Liver (tissue), 9 donors: ENCODE measurements around the gene CHAT. TPM values are rescaled to one million over a fixed set of nuclear protein-coding genes. Genes with fewer than 3 reads are reported as not detected.

Experiments used
- DNase-seq: peaks from one replicate; pipeline ENCODE4 v3.0.0-alpha.2; 2017; ENCODE audit warnings: low spot score
- H3K27ac ChIP-seq, 2 donors: one replicate each; pipeline ENCODE4 v1.7.0; 2013; ENCODE audit warnings: inconsistent platforms in 2 of 2, low read length in 2 of 2, control low read depth in 1 of 2, low read depth in 1 of 2, mild to moderate bottlenecking in 1 of 2
- H3K27me3 ChIP-seq, 4 donors: one replicate each; pipeline versions ENCODE4 v1.6.1 to v1.7.0; 2013; ENCODE audit warnings: low read length in 3 of 4, inconsistent platforms in 1 of 4, mild to moderate bottlenecking in 1 of 4, moderate library complexity in 1 of 4; ENCODE audit not compliant: control insufficient read depth in 4 of 4, insufficient read depth in 4 of 4
- H3K36me3 ChIP-seq, 4 donors: one replicate each; pipeline versions ENCODE4 v1.6.1 to v1.7.0; 2013; ENCODE audit warnings: low read length in 3 of 4, mild to moderate bottlenecking in 3 of 4, low read depth in 1 of 4, moderate library complexity in 1 of 4; ENCODE audit not compliant: control insufficient read depth in 4 of 4, insufficient read depth in 3 of 4
- H3K4me1 ChIP-seq, 4 donors: one replicate each; pipeline versions ENCODE4 v1.6.1 to v1.7.0; 2013; ENCODE audit warnings: low read length in 3 of 4, mild to moderate bottlenecking in 3 of 4, moderate library complexity in 1 of 4; ENCODE audit not compliant: control insufficient read depth in 4 of 4, insufficient read depth in 4 of 4
- H3K4me3 ChIP-seq, 3 donors: one replicate each; pipeline versions ENCODE4 v1.6.1 to v1.7.0; 2013; ENCODE audit warnings: low read length in 3 of 3, control low read depth in 1 of 3, low read depth in 1 of 3, mild to moderate bottlenecking in 1 of 3
- H3K9ac ChIP-seq, 2 donors: one replicate each; pipeline ENCODE4 v1.7.0; 2013; ENCODE audit warnings: low read length in 2 of 2, mild to moderate bottlenecking in 2 of 2, moderate library complexity in 2 of 2, control low read depth in 1 of 2, low read depth in 1 of 2
- H3K9me3 ChIP-seq, 4 donors: one replicate each; pipeline versions ENCODE4 v1.6.1 to v1.7.0; 2013; ENCODE audit warnings: low read length in 3 of 4; ENCODE audit not compliant: control insufficient read depth in 4 of 4
- ATF3 ChIP-seq: IDR thresholded peaks from 2 replicates; pipeline ENCODE4 v1.6.1; 2016; ENCODE audit warnings: antibody characterized with exemption
- CTCF ChIP-seq: fragments of 150-350 bp; IDR thresholded peaks from 2 replicates; pipeline ENCODE4 v1.5.1; 2017; ENCODE audit warnings: improper control_type of control experiment, low read depth, low read length; ENCODE audit not compliant: missing input control
- EGR1 ChIP-seq, 2 donors: IDR thresholded peaks; 2 replicates each; pipeline ENCODE4 v1.6.1; 2016 to 2018; ENCODE audit warnings: antibody characterized with exemption in 2 of 2, low read depth in 2 of 2
- FOXA1 ChIP-seq: IDR thresholded peaks from 2 replicates; pipeline ENCODE4 v1.6.1; 2016; ENCODE audit warnings: antibody characterized with exemption
- GABPA ChIP-seq, 2 donors: IDR thresholded peaks in 1 of 2; conservative IDR thresholded peaks in 1 of 2; 2 replicates each; pipeline ENCODE4 v1.6.1; 2016; ENCODE audit warnings: antibody characterized with exemption in 2 of 2, mild to moderate bottlenecking in 1 of 2, moderate library complexity in 1 of 2
- HNF4A ChIP-seq, 2 donors: conservative IDR thresholded peaks; 2 replicates each; pipeline ENCODE4 v1.6.1; 2016; ENCODE audit warnings: antibody characterized with exemption in 2 of 2, mild to moderate bottlenecking in 2 of 2
- HNF4G ChIP-seq: IDR thresholded peaks from 2 replicates; pipeline ENCODE4 v1.6.1; 2016; ENCODE audit warnings: antibody characterized with exemption
- JUND ChIP-seq, 2 donors: IDR thresholded peaks; 2 replicates each; pipeline ENCODE4 v1.6.1; 2016; ENCODE audit warnings: antibody characterized with exemption in 2 of 2
- MAX ChIP-seq: IDR thresholded peaks from 2 replicates; pipeline ENCODE4 v1.6.1; 2016; ENCODE audit warnings: antibody characterized with exemption
- NR2F2 ChIP-seq: IDR thresholded peaks from 2 replicates; pipeline ENCODE4 v1.6.1; 2016; ENCODE audit warnings: antibody characterized with exemption
- REST ChIP-seq: IDR thresholded peaks from 2 replicates; pipeline ENCODE4 v1.6.1; 2016; ENCODE audit warnings: antibody characterized with exemption, mild to moderate bottlenecking
- RXRA ChIP-seq, 2 donors: IDR thresholded peaks; 2 replicates each; pipeline ENCODE4 v1.6.1; 2017 to 2018; ENCODE audit warnings: antibody characterized with exemption in 2 of 2, mild to moderate bottlenecking in 1 of 2
- SP1 ChIP-seq: IDR thresholded peaks from 2 replicates; pipeline ENCODE4 v1.6.1; 2018; ENCODE audit warnings: antibody characterized with exemption, mild to moderate bottlenecking
- TAF1 ChIP-seq: conservative IDR thresholded peaks from 2 replicates; pipeline ENCODE4 v1.6.1; 2016; ENCODE audit warnings: antibody characterized with exemption, mild to moderate bottlenecking
- YY1 ChIP-seq: IDR thresholded peaks from 2 replicates; pipeline ENCODE4 v1.6.1; 2016; ENCODE audit warnings: antibody characterized with exemption, mild to moderate bottlenecking
- ZBTB33 ChIP-seq: IDR thresholded peaks from 2 replicates; pipeline ENCODE4 v1.6.1; 2016; ENCODE audit warnings: antibody characterized with exemption
- WGBS: extraction: QIAGEN DNeasy Blood & Tissue Kit; methylation state at CpG from one replicate; pipeline ENCODE4 v1.1.7; 2013; 5-methylcytosine and 5-hydroxymethylcytosine counted together
- polyA plus RNA-seq, 2 donors: library from polyadenylated mRNA; stranded (reverse) in 1 of 2; unstranded in 1 of 2; fragments of 200-250 nt in 1 of 2; fragments of >200 nt in 1 of 2; fragmentation: Nextera tagmentation in 1 of 2; extraction: Ambion mirVana in 1 of 2; gene quantifications; one replicate each; pipeline versions ENCODE4 v1.2.1 to v1.2.3, GENCODE V29; 2013 to 2015
- total RNA-seq, 2 donors: library from RNA; depleted of rRNA; stranded (reverse); fragments of >200 nt; gene quantifications; one replicate each; pipeline ENCODE4 v1.2.3, GENCODE V29; 2014
- donor health status: healthy.
- donor health status: healthy.
- donor health status: healthy.
- donor health status: healthy.
- donor health status: healthy.

CHAT gene
- total and polyA plus RNA-seq, 4 donors = not detected

GRCh38 chr10:49615213-49615612, 1.4 kb downstream of the CHAT start:
- H3K4me3 ChIP-seq = no peak overlapping the region
- no peak for DNase-seq
- H3K27ac ChIP-seq = no peak overlapping the region
- H3K9me3 ChIP-seq = no peaks in the 10 kb centered on the region
- peaks cover 3 to 12% (median 5%) of the 10 kb centered on the region in 4 donors for H3K4me1 ChIP-seq
- TF ChIP-seq HNF4A (conservative IDR thresholded peaks at IDR 0.05) (no peak), HNF4G (no peak), RXRA (IDR thresholded peaks at IDR 0.05) (no peak), SP1 (no peak)
- 68% methylated on average over 5 of the region's 5 CpGs for WGBS
- no peak overlapping the region for H3K9ac ChIP-seq
- peaks cover 10 to 25% (median 14%) of the 10 kb centered on the region in 4 donors for H3K27me3 ChIP-seq
- no peaks in the 10 kb centered on the region for H3K36me3 ChIP-seq

- DNase-seq = no peak
- no peaks in the 10 kb centered on the region for H3K36me3 ChIP-seq
- no peak overlapping the region for H3K9ac ChIP-seq
- H3K27me3 ChIP-seq = peaks cover 10 to 25% (median 12%) of the 10 kb centered on the region in 4 donors
- H3K4me3 ChIP-seq = no peak overlapping the region
- H3K27ac ChIP-seq = no peak overlapping the region
- WGBS = 62% methylated on average over 5 of the region's 5 CpGs
- TF ChIP-seq NR2F2 (no peak), ATF3 (no peak), GABPA (IDR thresholded peaks at IDR 0.05 in 1 of 2, conservative IDR thresholded peaks at IDR 0.05 in 1 of 2) (no peak), CTCF (no peak), ZBTB33 (no peak), REST (no peak), YY1 (no peak), EGR1 (IDR thresholded peaks at IDR 0.05; ENCODE audit: low read depth in 2 of 2) (no peak), RXRA (IDR thresholded peaks at IDR 0.05) (no peak), HNF4G (no peak), TAF1 (no peak), FOXA1 (no peak), JUND (IDR thresholded peaks at IDR 0.05) (no peak), SP1 (no peak), HNF4A (conservative IDR thresholded peaks at IDR 0.05) (no peak), MAX (no peak)
- peaks cover under 1 to 7% (median 3%) of the 10 kb centered on the region in 4 donors for H3K4me1 ChIP-seq
- no peaks in the 10 kb centered on the region for H3K9me3 ChIP-seq
These were observed 1.9 kb downstream of the CHAT start for GRCh38 chr10:49615721-49616120.
